Stimulated activated CD8-positive, alpha-beta memory T cell treated with anti-CD3 and anti-CD28 coated beads, Interleukin-12 subunit alpha, Interleukin-12 subunit beta, amount 100 ng/mL, for 24 hours (primary cell): ENCODE results near the gene SLC23A3.

Experiments
- DNase-seq: peaks from one replicate; pipeline ENCODE4 v3.0.0-alpha.2; 2020; ENCODE audit errors: extremely low read depth

The SLC23A3 gene

GRCh38 chr2:219142329-219142728 lies 27.5 kb downstream of the SLC23A3 start:
- DNase-seq = no peak

DNA sequence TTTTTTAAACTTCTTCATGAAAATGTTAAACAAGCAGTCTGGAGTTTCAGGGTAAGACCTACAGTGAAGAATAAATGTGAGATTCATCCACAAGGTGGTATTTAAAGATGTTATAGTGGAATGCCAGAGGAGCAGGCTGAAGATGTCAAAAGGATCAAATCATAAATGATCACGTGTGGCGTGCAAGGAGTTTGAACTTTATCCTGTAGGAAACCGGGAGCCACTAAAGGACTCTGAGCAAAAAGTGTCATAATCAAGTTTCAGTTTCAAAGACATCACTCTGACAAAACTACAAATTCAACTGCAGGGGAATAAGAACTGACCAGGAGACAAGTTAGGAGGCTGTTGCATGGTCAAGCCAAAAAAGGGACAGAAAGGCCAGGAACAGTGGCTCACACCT lies 29.1 kb downstream of the SLC23A3 start:
- no peak for DNase-seq

DNA sequence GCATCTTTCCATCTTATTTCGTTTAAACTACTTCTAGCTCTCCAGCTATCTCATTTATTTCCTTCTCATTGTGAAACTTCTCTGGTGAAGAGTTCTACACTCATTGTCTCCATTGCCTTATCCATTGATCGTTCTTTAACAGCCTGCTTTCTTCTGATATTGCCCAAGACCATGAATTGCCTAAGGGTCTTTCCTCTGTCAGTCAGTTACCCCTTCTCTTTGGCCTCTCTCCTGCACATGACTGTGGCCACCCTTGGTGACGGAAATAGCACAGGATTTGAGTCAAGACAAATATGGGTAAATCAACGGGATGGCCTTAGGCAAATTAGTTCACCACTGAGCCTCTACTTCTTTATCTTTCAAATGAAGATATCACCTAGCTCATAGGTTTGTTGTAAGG lies 35.9 kb downstream of the SLC23A3 start:
- DNase-seq = no peak

DNA sequence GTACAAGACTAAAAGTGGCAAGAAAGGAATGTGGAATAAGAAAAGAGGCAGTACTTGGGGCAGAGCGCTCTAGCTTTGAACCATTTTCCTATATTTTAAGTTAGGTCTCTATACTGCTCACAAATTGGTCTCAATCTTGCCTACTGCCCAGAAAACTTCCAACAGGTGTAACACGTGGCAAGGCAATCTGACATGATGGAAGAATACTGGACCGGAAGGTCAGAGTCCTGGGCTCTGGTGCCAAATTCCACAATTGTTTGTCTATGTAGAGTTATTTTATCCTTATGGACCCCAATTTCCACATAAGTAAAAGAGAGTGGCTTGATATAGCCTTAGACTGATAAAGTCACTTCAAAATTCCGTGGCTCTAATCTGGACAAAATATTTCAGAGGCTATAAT lies 38.1 kb downstream of the SLC23A3 start:
- DNase-seq = no peak

DNA sequence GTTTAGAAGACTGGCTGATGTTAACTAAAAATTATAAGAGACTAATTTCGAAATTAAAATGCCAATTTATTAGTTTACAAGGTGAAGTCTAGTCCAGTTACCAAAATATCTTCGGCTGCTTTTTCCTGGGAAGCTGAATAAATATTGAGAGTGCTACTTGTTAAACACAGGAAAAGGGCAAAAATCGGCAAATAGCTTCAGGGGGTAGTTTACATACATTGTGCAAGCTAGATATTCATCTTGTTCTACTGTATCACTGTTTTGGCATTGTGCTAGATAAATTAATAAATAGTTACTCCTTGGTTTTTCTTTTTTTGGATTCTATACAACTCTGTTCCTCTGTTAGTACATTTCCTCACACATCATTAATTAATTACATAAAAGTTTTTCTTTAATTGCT lies 38.5 kb downstream of the SLC23A3 start:
- no peak for DNase-seq

DNA sequence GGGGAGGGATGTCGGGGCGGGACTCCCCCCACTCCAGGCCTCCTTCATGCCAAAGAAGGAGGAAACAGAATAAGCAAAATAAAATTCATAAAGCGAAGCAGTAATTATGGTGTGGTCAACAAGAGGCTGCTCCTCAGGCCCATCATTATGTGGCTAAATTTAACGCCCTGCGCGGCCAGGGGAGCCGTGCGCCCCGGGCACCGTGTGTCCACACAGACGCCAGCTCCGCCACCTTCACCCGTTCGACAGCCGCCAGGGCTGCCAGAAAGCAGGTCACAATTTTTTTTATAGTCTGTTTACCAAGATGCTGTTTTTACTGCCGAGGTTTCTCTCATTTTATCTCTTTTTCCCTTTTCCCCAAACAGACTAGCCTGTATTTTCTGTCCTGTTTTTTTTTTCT lies 40.2 kb downstream of the SLC23A3 start:
- no peak for DNase-seq

GRCh38 chr2:219128396-219128795 lies 41.4 kb downstream of the SLC23A3 start:
- DNase-seq = no peak

- no peak for DNase-seq
These were observed 42.7 kb downstream of the SLC23A3 start for GRCh38 chr2:219127037-219127635.

DNA sequence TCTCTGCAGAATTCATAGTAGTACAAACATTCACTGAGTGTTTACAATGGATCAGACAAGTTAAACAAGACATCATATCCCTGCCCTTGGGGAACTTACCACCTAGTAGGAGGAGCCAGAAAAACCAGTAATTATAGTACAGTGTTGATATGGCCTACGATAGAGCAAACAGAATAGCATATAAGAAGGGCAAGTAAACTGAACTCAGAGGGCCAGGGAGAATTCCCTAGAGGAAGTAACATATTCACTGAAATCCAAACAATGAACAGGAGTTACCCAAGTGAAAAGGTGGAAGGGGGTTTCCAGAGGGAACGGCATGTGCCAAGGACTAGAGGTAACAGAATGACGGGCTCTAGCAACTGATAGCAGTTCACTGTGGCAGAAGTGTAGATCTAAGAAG lies 43.3 kb downstream of the SLC23A3 start:
- no peak for DNase-seq

DNA sequence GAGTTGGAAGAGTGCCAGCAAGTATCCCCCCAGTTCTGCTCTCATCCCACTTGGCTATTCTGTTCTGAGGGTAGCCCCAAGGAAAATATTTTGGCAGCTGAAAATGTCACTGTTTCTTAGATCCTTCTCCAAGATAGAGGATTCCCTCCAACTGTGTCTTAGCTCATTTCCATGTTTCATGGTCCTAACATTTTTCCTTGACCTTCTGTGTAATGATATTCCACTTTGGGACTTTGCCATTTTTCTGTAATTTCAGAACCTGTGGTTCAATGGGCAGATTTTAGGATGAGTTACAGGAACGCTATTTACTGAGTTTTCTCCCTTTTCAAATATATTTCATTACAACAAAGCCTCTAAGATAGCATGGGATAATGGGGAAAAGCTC lies 44.0 kb downstream of the SLC23A3 start:
- DNase-seq = no peak

GRCh38 chr2:219125225-219125885 lies 44.5 kb downstream of the SLC23A3 start:
- DNase-seq = no peak

DNA sequence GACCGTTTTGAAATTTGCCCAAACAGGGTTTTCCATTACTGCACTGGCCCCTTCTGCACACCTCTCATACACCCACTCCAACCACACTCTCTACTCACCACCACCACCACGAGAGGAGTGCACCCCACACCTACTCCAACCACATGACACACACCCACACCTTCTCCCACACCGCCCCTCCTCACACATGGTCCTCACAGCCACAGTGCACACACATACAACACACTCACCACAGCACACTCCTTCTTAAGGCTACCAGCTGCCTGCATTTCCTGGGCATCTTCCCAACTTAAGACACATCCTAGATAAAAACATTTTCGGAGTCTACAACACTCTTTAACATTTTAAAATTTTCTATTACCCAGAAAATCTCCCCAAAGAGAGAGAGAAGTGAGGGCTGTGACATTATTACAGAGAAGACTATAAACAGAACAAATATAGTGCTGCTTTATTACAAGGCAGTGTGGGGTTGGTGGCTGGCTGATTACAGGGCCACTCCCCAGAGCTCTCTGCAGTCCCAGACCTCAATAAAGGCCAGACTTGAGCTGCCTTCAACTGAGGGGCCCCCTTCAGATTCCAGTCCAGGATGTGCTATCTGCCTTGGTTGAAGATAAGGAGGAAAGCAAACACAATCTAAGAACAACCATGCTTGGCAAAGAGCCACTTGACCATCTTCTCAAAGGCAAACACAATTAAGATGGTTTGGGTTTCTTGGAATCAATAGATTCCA lies 45.3 kb downstream of the SLC23A3 start:
- no peak for DNase-seq

DNA sequence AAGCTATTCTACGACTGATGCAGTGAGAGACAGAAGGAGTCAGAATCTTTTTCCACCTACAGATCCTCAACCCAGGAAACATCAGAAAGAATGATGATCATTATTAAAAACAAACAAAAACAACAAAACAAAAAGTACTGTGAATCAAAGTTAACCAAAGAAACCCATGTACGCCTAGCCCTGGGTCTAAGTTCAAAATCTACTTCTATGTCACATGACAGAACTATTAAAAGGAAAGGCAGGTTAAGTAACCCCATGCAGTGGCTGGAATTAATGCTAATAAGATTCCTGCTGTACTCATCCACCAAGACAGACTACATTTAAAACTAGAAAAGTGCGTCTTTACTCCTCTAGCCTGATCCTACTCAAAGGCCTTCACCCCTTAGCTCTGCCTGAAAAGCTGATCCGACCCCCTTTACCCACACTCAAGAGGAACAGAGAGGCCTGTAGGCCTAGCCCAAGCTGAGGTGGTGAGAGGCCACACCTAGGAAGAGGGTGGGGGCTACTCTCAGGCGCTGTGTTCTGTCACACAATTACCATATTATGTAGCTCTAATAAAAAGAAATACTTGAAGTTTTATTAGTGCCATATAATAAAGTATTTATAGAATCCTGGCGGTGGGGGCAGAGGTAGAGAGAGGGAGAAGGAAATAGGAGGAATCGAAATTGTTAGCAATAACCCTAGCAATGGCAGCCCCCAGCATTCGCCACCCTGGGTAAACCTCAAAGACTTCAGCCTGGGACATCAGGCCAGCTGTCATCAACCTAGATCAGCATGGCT lies 46.3 kb downstream of the SLC23A3 start:
- no peak for DNase-seq

- no peak for DNase-seq
These were observed 47.4 kb downstream of the SLC23A3 start for GRCh38 chr2:219122202-219122980.

- no peak for DNase-seq
These were observed 49.7 kb downstream of the SLC23A3 start for GRCh38 chr2:219120082-219120481.

- DNase-seq = peak; percentile 19
These were observed 50.3 kb downstream of the SLC23A3 start for GRCh38 chr2:219119422-219120043.

DNA sequence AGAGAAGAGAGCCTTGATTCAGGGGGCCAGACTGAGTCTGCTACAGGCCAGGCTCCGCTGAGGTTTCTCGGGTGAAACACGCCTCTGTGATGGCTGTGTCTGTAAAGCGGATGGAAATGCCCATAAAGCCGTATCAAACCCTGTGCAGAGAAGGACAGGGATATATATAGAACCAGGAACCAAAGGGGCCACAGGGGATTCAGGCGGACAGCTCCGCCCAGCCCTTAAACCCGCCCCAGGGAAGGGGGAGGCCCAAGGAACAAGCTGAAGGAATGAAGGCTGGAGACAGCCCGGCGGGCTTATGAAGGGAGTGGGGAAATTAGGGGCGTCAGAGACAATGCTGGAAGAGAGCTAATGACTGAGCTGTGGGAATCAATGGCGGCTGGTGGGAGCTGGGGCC lies 51.3 kb downstream of the SLC23A3 start:
- DNase-seq = no peak

DNA sequence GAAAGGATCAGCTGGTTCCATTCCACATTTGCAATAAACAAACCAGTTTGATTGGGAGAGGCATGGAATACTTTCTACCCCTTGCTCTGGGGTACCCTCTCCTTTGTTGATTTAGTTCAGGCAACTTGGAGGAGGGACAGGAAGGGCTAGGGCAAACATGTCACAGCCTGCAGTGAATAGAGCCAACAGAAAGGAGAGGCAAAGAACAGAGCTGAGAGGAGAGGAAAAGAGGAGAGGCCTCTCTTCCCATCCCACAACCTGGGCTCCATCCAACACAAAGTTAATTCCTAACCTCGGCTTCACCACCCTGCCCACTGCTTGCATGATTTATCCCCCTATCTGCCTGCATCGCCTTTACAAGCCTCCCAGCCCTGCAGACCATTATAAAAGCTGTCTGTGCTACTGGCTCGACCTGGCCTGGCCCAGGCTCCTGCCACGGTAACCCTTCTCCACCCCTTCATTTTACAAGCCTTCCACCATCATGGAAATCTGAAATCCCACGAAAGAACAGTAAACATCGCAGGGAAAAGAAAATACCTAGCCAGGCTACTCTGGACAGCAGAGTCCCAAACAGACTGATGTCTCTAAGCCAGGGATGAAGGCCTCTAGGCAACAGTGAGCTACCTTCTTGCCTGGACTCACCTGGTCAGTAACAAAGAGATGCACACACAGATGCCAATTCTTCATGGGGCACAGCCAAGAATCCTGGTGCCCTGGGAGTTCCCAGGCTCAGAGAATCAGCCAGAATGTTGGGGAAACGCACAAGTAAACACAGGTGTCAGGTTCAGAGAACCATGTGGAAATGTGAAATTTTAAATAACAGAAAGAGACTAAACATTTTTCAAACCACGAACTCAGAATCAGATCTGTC lies 52.8 kb downstream of the SLC23A3 start:
- no peak for DNase-seq

DNA sequence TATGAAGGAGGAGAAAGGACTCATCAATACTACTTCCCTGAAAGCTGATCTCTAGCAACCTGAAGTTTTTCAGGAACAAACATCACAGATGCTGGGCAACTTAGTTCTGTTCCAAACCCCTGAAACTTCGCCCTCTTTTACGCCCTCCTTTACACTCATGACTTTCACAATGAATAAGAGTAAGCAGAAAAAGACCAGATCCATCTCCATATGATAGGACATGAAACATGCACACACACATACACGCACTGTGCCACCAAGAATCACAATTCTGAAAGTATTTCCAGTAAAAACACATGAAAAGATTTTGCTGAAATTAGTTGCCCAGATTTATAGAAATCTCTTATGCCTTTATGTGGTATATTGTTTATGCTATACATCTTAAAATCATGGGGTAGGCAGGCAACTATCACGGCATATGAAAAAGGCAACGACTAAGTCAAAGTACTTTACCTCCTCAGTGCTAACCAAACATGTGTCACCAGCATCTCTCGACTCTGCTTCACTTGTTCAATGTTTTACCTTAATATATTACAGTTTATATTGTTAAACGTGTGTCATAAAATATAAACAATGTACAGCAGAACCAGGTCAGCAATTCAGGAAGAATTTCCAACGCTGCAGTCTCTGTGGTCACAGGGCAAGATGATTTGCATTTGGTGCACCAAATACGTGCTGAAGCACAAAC lies 57.0 kb downstream of the SLC23A3 start:
- no peak for DNase-seq

DNA sequence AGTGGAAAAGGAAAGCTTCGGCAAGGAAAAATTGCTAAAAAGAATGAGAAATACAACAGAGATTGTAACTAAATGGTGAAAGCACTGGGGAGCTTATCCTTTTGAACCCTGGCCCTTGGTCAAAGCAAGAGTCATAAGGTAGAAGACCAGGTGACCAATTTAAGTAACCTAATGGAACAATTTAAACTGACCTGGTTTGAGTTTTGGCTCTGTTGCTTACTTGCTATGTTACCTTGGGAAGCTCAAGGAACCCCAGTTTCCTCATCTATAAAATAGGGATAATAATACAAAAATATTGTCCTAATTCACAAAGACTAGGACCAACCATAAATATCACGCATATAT lies 57.8 kb downstream of the SLC23A3 start:
- no peak for DNase-seq
